ENCODE data around the gene DELE1. TPM values are rescaled to one million over a fixed set of nuclear protein-coding genes. Genes with fewer than 3 reads are reported as not detected.

Gene DELE1
- total RNA-seq, 1 donor from 2014 or later = 108 TPM

GRCh38 chr5:141875795-141876627 is 47.7 kb upstream of the DELE1 start:
- TF ChIP-seq CTCF (IDR thresholded peaks at IDR 0.05; ENCODE audit: partially characterized antibody, unreplicated experiment) = no peak
- H3K9me3 Mint-ChIP-seq (ENCODE audit: unreplicated experiment) = peaks cover 11% of the 10 kb centered on the region
- peak overlapping the region; percentile 77 for H3K4me3 Mint-ChIP-seq (ENCODE audit: unreplicated experiment)
- H3K36me3 Mint-ChIP-seq (ENCODE audit: unreplicated experiment) = no peaks in the 10 kb centered on the region
- DNase-seq = peak; percentile 52
- H3K27me3 Mint-ChIP-seq (ENCODE audit: unreplicated experiment) = peaks cover 9% of the 10 kb centered on the region
- no peak overlapping the region for H3K27ac Mint-ChIP-seq (ENCODE audit: unreplicated experiment)
- peaks cover 7% of the 10 kb centered on the region for H3K4me1 Mint-ChIP-seq (ENCODE audit: low read depth, unreplicated experiment)

GRCh38 chr5:141876628-141877355 is 46.9 kb upstream of the DELE1 start:
- Mint-ChIP-seq H3K27ac (ENCODE audit: unreplicated experiment) (no peak overlapping the region), H3K4me3 (ENCODE audit: unreplicated experiment) (peak overlapping the region; percentile 87), H3K9me3 (ENCODE audit: unreplicated experiment) (peaks cover 11% of the 10 kb centered on the region), H3K27me3 (ENCODE audit: unreplicated experiment) (peaks cover 9% of the 10 kb centered on the region), H3K36me3 (ENCODE audit: unreplicated experiment) (no peaks in the 10 kb centered on the region), H3K4me1 (ENCODE audit: low read depth, unreplicated experiment) (peaks cover 15% of the 10 kb centered on the region)
- no peak for DNase-seq
- no peak for TF ChIP-seq CTCF (IDR thresholded peaks at IDR 0.05; ENCODE audit: partially characterized antibody, unreplicated experiment)

GRCh38 chr5:141877356-141878185 is 46.1 kb upstream of the DELE1 start:
- Mint-ChIP-seq H3K4me1 (ENCODE audit: low read depth, unreplicated experiment) (peaks cover 22% of the 10 kb centered on the region), H3K36me3 (ENCODE audit: unreplicated experiment) (no peaks in the 10 kb centered on the region), H3K9me3 (ENCODE audit: unreplicated experiment) (peaks cover 12% of the 10 kb centered on the region), H3K27ac (ENCODE audit: unreplicated experiment) (no peak overlapping the region), H3K27me3 (ENCODE audit: unreplicated experiment) (peaks cover 12% of the 10 kb centered on the region), H3K4me3 (ENCODE audit: unreplicated experiment) (peak overlapping the region; percentile 87)
- TF ChIP-seq CTCF (IDR thresholded peaks at IDR 0.05; ENCODE audit: partially characterized antibody, unreplicated experiment) = no peak
- no peak for DNase-seq

- peak; percentile 64 for DNase-seq
- no peaks in the 10 kb centered on the region for H3K36me3 Mint-ChIP-seq (ENCODE audit: unreplicated experiment)
- peaks cover 12% of the 10 kb centered on the region for H3K9me3 Mint-ChIP-seq (ENCODE audit: unreplicated experiment)
- peaks cover 13% of the 10 kb centered on the region for H3K27me3 Mint-ChIP-seq (ENCODE audit: unreplicated experiment)
- peaks cover 24% of the 10 kb centered on the region for H3K4me1 Mint-ChIP-seq (ENCODE audit: low read depth, unreplicated experiment)
- H3K4me3 Mint-ChIP-seq (ENCODE audit: unreplicated experiment) = peak within 1 kb of the TSS; percentile 87
- H3K27ac Mint-ChIP-seq (ENCODE audit: unreplicated experiment) = no peak within 1 kb of the TSS
- no peak for TF ChIP-seq CTCF (IDR thresholded peaks at IDR 0.05; ENCODE audit: partially characterized antibody, unreplicated experiment)
These were observed 45.4 kb upstream of the DELE1 start, which contains the start of gene PCDH1 for GRCh38 chr5:141878186-141878710. TSS of gene PCDH1 (minus strand) at chr5:141878410. CDS start at chr5:141878262, 148 bp downstream.

All from glutamatergic neuron (in vitro differentiated cells).